Stomach (tissue), 4 donors: ENCODE results near the gene CACTIN.

Experiments
- EP300 ChIP-seq: sonication (generic); formaldehyde crosslinking; IDR thresholded peaks from one replicate; pipeline ENCODE4 v1.6.1; 2017; ENCODE audit warnings: antibody characterized with exemption
- POLR2A ChIP-seq, 4 donors: fragments of 450-650 bp; IDR thresholded peaks; one replicate each; pipeline ENCODE4 v1.6.1; 2016; ENCODE audit warnings: antibody characterized with exemption in 4 of 4, control low read depth in 2 of 4, mild to moderate bottlenecking in 1 of 4, moderate library complexity in 1 of 4
- TF ChIP-seq, protein P1 (sequence below), 7 experiments: fragments of 450-650 bp in 4 of 7; fragments of 200-600 bp in 3 of 7; sonication (generic) in 3 of 7; IDR thresholded peaks; one replicate each; pipeline ENCODE4 v1.5.1; 2016 to 2019; ENCODE audit warnings: antibody characterized with exemption in 7 of 7, control low read depth in 2 of 7, mild to moderate bottlenecking in 1 of 7

DNA sequence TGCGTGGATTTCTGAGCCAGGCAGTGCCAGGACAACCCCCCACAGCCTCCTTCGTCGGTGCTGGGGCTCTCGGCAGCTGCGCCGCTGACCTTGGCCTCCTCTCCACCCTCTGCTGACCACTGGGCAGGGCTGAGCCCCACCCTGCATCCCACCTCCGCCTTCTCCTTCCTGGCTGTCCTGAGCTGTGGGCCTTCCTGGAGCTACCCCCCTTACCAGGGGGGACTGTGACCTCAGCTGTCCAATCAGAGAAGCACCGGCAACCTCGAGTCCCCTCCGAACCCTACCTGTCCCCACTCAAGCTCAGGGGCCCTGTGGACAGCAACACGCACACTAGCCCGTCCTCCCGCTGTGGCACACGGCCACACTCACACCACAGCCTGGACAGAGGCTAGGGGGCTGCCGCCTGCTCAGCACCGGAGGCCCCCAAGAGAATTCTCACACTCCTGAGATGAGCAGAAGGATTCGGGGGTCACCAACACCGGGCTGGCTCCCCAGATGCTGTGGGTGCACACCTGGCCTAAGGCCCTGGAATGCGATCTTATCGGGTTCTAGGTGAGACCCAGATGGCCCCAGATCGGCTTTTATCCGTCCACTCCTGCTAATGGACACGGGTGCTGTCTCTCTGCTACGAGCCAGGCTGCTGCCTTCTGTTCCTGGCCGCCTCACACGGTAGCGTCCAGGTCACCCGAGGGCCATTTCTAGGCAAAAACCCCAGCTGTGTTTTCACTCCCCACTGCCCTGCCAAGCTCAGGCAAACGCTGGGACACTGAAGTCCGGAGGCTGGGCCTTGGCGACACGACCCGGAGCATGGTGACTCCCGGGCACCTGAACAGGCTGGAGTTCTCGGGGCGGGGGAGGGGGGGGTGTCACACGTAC, 32.5 kb upstream of the CACTIN start:
- no peak for TF ChIP-seq EP300
- no peak for TF ChIP-seq POLR2A (IDR thresholded peaks at IDR 0.05)
- TF ChIP-seq, protein P1, sequence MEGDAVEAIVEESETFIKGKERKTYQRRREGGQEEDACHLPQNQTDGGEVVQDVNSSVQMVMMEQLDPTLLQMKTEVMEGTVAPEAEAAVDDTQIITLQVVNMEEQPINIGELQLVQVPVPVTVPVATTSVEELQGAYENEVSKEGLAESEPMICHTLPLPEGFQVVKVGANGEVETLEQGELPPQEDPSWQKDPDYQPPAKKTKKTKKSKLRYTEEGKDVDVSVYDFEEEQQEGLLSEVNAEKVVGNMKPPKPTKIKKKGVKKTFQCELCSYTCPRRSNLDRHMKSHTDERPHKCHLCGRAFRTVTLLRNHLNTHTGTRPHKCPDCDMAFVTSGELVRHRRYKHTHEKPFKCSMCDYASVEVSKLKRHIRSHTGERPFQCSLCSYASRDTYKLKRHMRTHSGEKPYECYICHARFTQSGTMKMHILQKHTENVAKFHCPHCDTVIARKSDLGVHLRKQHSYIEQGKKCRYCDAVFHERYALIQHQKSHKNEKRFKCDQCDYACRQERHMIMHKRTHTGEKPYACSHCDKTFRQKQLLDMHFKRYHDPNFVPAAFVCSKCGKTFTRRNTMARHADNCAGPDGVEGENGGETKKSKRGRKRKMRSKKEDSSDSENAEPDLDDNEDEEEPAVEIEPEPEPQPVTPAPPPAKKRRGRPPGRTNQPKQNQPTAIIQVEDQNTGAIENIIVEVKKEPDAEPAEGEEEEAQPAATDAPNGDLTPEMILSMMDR (IDR thresholded peaks at IDR 0.05): no peak
